DMS153 treated with DMSO at 0.1 percent for 48 hours (cell line): ENCODE data around the gene PLEKHA6.

Experiments used
- DNase-seq: peaks from one replicate; lab custom pipeline; 2025; ENCODE audit not compliant: unreplicated experiment; lab: John Stamatoyannopoulos, UW

The PLEKHA6 gene

DNA sequence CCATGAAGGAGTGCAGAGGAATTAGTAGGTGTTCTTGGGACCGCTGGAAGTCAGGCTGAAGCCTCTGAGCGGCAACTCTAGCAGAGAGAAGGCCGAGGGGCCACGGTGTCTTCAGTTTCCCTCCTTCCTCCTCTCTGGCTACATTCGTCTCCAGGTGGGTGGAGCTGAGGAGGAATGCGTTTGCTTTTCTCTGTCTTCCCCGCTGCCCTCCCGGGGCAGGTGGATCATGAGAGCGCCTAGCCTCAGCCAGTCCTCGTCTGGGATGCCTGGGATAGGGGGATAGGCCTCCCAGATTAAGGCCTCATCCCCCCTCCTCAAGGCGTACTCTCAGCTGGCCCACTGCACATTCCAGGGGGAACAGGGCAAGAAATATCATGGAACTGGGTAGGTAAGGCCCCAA lies 138.5 kb downstream of the PLEKHA6 start:
- DNase-seq = no peak

GRCh38 chr1:204219971-204220616 lies 139.6 kb downstream of the PLEKHA6 start:
- DNase-seq = no peak

DNA sequence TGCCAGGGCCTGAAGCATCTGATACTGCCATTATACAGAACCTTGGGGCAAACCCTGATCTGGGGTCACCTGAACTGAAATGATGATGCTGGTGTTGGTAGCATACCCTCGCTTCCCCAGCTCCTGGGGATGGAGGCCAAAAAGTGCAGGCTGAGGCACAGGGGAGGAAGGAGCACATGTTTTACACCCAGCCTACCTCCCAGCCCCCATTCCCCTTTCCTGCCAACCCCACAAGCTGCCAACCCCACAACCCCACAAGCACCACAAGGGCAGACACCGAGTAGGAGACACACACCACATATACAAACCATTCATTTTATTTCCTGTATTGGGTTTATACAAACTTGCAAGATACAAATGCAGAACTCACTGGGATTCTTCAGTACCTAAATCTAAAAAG lies 141.2 kb downstream of the PLEKHA6 start:
- no peak for DNase-seq

DNA sequence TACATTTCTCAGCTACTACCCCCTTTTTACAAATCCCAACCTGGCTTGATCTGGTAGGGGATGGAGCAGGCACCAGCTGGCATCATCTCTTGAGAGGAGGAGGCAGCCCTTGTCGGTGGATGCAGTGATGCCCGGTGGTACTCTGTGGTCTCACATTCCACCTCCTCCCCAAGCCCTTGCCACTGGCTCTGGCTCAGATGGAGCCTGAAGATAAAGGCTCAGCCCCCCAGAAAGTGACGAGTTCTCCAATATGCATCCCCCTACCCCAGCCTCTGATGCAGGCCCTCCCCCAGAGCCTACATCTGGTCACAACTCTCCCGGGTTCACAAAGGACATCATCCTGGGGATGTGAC lies 142.1 kb downstream of the PLEKHA6 start:
- DNase-seq = no peak

GRCh38 chr1:204216880-204217647 lies 142.7 kb downstream of the PLEKHA6 start:
- DNase-seq = no peak

DNA sequence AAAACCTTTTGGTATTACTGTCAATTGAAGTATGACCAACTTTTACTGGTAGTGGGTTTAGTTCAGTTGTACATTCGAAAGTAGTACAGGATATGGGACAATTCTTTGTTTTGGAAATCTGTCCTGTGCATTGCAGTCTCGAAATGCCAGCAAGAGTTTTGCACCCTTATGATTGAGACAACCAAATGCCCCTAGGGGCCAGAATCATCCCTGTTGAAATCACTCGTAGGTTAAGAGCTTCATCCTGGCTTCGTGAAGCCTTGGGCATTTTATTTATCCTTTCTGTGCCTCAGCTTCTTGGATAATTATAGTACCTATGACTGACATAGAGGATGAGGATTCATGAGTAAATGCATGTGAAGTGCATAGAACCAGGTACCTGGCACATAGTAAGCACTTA lies 143.5 kb downstream of the PLEKHA6 start:
- no peak for DNase-seq

GRCh38 chr1:204213668-204214662 lies 145.8 kb downstream of the PLEKHA6 start, which contains the start of gene GOLT1A:
Gene GOLT1A, minus strand, starts transcription at chr1:204213988. Its CDS starts 82 bp downstream, at chr1:204213906.
- peak; percentile 92 for DNase-seq

- no peak for DNase-seq
These were observed 147.0 kb downstream of the PLEKHA6 start for GRCh38 chr1:204212715-204213114.

GRCh38 chr1:204211046-204211445 lies 148.7 kb downstream of the PLEKHA6 start:
- no peak for DNase-seq

DNA sequence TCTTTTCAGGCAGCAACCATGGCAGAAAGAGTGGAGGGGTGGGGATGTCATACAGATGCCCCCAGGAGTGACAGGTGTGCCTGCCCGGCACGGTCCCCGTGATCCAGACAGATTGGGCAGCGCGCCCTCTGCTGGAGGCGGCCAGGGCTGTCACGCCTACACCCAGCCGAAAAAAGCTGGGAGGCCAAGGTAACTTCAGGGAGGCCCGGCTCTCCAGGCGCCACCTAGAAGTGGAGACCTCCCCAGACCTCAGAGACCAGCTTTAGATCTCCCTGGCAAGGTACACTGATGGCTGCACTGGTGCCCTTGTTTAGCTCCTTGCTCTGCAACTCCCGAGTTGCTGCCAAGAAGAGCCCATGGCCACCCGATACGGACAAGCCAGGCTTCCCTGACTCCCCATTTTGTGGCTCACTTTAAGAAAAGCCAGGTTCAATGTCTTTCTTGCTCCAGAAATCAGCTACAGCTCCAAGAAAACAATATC lies 152.6 kb downstream of the PLEKHA6 start:
- peak; percentile 54 for DNase-seq

- no peak for DNase-seq
These were observed 153.6 kb downstream of the PLEKHA6 start for GRCh38 chr1:204206121-204206520.

DNA sequence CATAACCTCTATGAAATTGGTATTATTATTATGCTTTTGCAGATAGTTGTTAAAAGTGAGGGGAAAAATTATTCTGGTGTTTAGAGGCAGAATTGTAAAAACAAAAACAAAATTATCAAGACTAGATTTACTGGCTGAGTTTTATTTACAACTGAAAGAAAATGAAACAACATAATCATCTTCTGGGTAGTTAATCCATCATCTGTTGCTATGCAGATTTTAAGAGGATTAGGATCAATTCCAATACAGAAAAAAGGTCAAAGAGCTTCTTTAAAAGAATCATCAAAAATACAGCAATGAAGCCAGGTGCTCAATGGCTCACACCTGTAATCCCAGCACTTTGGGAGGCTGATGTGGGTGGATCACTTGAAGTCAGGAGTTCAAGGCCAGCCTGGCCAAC lies 154.2 kb downstream of the PLEKHA6 start:
- DNase-seq = no peak

- DNase-seq = no peak
These were observed 154.8 kb downstream of the PLEKHA6 start for GRCh38 chr1:204204944-204205343.

GRCh38 chr1:204203206-204203767 lies 156.4 kb downstream of the PLEKHA6 start:
- DNase-seq = no peak

- no peak for DNase-seq
These were observed 157.2 kb downstream of the PLEKHA6 start for GRCh38 chr1:204202481-204202880.

DNA sequence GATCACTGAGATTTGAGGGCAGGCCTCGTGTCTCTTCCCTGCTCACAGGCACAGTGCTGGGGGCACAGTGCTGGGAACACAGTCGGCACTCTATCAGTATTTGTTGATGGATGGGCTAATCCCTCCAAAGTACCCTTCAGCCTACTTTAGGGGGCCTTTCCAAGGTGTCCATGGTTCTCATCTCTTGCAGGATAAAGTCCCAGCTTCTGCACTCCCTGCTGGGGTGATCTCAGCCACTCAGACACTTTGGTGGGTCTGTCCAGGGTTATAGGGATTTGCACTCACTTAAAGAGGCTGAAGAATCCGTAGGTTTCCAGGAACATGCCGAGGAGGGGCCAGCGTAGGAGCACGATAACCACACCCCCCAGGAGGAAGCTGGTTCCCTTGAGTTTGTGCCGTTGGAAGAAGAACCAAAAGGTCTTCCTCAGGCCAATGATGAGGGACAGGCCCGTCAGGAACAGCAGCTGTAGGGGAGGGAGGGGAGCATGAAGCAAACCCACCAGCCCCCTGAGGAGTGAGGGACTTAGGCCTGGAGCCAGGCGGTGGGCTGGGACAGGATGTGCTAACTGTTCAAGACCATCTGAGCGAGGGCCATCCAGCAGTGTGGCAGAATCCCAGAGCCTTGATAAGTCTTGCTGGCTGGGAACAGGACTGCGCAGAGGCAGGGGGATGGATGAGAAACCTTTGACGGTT lies 158.2 kb downstream of the PLEKHA6 start:
- no peak for DNase-seq

DNA sequence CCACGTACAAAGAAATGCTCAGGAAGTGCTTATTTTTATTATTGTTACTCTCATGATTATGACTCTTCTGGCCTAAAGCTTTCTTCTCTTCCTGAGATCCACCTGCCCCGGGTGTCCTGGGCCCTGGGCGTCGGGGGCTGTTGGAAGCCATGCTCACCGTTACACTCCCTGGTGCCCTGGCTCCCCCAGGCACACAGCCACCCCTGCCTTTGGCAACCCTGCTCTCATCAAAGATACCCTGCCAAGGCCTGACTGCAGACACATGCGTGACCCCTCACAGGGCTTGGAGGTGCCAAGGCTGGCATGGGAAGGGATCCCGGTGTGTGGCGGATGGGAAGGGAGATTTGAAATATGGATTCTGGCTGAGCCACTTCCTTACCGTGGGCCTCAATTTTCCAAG lies 160.2 kb downstream of the PLEKHA6 start:
- DNase-seq = no peak

GRCh38 chr1:204198348-204199340 lies 161.1 kb downstream of the PLEKHA6 start:
- no peak for DNase-seq

- no peak for DNase-seq
These were observed 162.7 kb downstream of the PLEKHA6 start for GRCh38 chr1:204197068-204197467.
